Measurements from ENCODE around the gene PCDHGC5. TPM values are rescaled to one million over a fixed set of nuclear protein-coding genes. Genes with fewer than 3 reads are reported as not detected.
A peak's percentile ranks its signal among the peaks of the same experiment; 100 is the strongest.

Gene PCDHGC5
- total RNA-seq, 1 donor = 3.6 TPM

- no peaks in the 10 kb centered on the region for H4K20me1 ChIP-seq (ENCODE audit: insufficient read depth, low read length)
- peak overlapping the region; percentile 65 for H3K4me2 ChIP-seq (ENCODE audit: insufficient read depth, low read length)
- peaks cover 26% of the 10 kb centered on the region for H3K36me3 ChIP-seq (ENCODE audit: insufficient read depth, low read length)
- H3K27ac ChIP-seq (ENCODE audit: low read depth, low read length) = peak overlapping the region; percentile 91
- H3K4me1 ChIP-seq (ENCODE audit: insufficient read depth, low read length) = peaks cover 70% of the 10 kb centered on the region
- no peak overlapping the region for H2AFZ ChIP-seq (ENCODE audit: low read length)
- peaks cover 7% of the 10 kb centered on the region for H3K79me2 ChIP-seq (ENCODE audit: insufficient read depth, low read length)
- no peaks in the 10 kb centered on the region for H3K9me3 ChIP-seq (ENCODE audit: low read depth, low read length)
- peak overlapping the region; percentile 5 for H3K4me3 ChIP-seq (ENCODE audit: insufficient read depth, low read length)
- peak; percentile 92 for DNase-seq (ENCODE audit: insufficient read length, low spot score, missing footprints)
- H3K27me3 ChIP-seq (ENCODE audit: insufficient read depth, low read length) = no peaks in the 10 kb centered on the region
- TF ChIP-seq, protein P1, sequence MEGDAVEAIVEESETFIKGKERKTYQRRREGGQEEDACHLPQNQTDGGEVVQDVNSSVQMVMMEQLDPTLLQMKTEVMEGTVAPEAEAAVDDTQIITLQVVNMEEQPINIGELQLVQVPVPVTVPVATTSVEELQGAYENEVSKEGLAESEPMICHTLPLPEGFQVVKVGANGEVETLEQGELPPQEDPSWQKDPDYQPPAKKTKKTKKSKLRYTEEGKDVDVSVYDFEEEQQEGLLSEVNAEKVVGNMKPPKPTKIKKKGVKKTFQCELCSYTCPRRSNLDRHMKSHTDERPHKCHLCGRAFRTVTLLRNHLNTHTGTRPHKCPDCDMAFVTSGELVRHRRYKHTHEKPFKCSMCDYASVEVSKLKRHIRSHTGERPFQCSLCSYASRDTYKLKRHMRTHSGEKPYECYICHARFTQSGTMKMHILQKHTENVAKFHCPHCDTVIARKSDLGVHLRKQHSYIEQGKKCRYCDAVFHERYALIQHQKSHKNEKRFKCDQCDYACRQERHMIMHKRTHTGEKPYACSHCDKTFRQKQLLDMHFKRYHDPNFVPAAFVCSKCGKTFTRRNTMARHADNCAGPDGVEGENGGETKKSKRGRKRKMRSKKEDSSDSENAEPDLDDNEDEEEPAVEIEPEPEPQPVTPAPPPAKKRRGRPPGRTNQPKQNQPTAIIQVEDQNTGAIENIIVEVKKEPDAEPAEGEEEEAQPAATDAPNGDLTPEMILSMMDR (IDR thresholded peaks at IDR 0.05; ENCODE audit: extremely low read depth, low read depth, low read length) = no peak
Measured at GRCh38 chr5:141521244-141521781, 32.4 kb downstream of the PCDHGC5 start.

DNA sequence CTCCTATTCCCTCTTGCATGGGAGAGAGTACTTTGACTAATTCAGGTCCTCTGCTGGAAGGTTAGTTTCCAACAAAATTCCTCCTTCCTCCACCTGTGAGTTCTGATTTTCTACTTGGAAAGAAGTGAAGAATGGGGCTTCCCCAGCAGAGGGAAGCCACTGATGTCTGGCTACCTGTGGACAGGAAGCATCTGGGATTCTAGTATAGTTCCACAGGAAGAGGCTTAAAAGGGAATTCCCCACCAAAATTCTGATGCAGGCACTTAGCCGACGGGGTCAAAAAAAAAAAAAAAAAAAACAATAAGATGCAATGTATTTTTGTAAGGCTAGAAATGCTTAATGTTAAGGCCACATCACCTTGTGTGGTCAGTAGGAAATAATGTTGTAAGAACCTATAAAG lies 33.4 kb downstream of the PCDHGC5 start:
- H3K36me3 ChIP-seq (ENCODE audit: insufficient read depth, low read length) = peaks cover 30% of the 10 kb centered on the region

GRCh38 chr5:141523991-141524390 lies 35.1 kb downstream of the PCDHGC5 start:
- Histone ChIP-seq H4K20me1 (ENCODE audit: insufficient read depth, low read length) (no peaks in the 10 kb centered on the region), H3K36me3 (ENCODE audit: insufficient read depth, low read length) (peaks cover 40% of the 10 kb centered on the region), H3K27me3 (ENCODE audit: insufficient read depth, low read length) (no peaks in the 10 kb centered on the region), H3K4me2 (ENCODE audit: insufficient read depth, low read length) (peak overlapping the region; percentile 66), H3K79me2 (ENCODE audit: insufficient read depth, low read length) (peaks cover 7% of the 10 kb centered on the region), H3K9me3 (ENCODE audit: low read depth, low read length) (no peaks in the 10 kb centered on the region), H3K4me1 (ENCODE audit: insufficient read depth, low read length) (peaks cover 61% of the 10 kb centered on the region), H3K27ac (ENCODE audit: low read depth, low read length) (peak overlapping the region; percentile 70), H2AFZ (ENCODE audit: low read length) (no peak overlapping the region), H3K4me3 (ENCODE audit: insufficient read depth, low read length) (no peak overlapping the region)
- TF ChIP-seq, protein P1 (IDR thresholded peaks at IDR 0.05; ENCODE audit: extremely low read depth, low read depth, low read length) = no peak
- DNase-seq (ENCODE audit: insufficient read length, low spot score, missing footprints) = no peak

More for the DNA sequence above, 33.4 kb downstream of the PCDHGC5 start:
- Histone ChIP-seq H2AFZ (ENCODE audit: low read length) (no peak overlapping the region), H3K79me2 (ENCODE audit: insufficient read depth, low read length) (peaks cover 7% of the 10 kb centered on the region), H3K4me3 (ENCODE audit: insufficient read depth, low read length) (no peak overlapping the region), H4K20me1 (ENCODE audit: insufficient read depth, low read length) (no peaks in the 10 kb centered on the region), H3K4me2 (ENCODE audit: insufficient read depth, low read length) (no peak overlapping the region), H3K9me3 (ENCODE audit: low read depth, low read length) (no peaks in the 10 kb centered on the region), H3K27me3 (ENCODE audit: insufficient read depth, low read length) (no peaks in the 10 kb centered on the region), H3K4me1 (ENCODE audit: insufficient read depth, low read length) (peaks cover 61% of the 10 kb centered on the region), H3K27ac (ENCODE audit: low read depth, low read length) (peak overlapping the region; percentile 91)
- TF ChIP-seq, protein P1 (IDR thresholded peaks at IDR 0.05; ENCODE audit: extremely low read depth, low read depth, low read length) = no peak
- DNase-seq (ENCODE audit: insufficient read length, low spot score, missing footprints) = no peak

DNA sequence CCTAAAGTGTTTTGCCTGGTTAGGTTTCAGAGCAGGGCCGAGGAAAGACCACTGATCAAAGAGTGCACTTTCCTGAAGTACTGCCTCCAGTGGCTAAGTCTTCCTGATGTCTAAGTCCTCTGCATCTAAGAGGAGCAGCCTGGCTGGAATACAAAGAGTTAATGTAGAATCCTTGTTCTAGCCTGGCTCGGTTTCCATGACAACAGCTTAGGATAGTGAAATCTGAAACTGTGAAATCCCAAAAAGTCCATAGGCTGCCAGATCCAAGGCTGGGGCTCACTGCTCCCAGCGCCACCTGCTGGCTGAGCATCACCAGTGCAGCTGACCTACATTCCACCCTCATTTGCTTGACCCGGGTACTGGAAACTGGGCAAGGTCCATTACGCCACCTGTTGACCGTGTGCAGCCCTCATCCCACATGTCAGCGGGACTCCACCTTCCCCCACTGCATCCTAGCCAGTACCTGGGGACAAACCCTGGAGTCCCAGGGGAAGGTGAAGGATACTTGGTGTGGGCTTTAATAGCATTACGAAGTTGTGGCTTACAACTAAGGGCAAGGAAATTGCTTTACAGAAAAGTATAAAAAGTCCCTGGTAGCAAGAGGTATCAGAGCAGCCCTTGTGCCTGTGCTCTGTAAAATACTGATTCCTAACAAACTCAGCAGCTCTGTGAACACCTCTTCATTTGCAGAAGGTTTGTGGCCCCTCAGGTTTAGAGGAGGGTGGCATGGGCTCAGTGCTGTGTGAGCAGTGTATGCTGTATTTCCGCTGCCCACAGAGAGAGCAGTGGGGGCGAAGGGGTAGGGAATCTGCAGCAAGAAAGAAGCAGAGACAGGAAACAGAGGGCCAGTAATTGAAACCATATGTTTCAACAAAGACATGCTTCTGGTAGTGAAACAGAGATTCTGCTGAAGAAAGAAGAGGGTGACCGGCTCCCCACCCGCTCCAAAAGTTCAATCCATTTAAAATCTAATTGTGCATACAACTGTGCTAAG lies 36.0 kb downstream of the PCDHGC5 start:
- H3K4me1 ChIP-seq (ENCODE audit: insufficient read depth, low read length) = peaks cover 69% of the 10 kb centered on the region
- TF ChIP-seq, protein P1 (IDR thresholded peaks at IDR 0.05; ENCODE audit: extremely low read depth, low read depth, low read length) = peak; percentile 100
- H3K27ac ChIP-seq (ENCODE audit: low read depth, low read length) = peak overlapping the region; percentile 70
- H3K4me2 ChIP-seq (ENCODE audit: insufficient read depth, low read length) = peak overlapping the region; percentile 66
- H2AFZ ChIP-seq (ENCODE audit: low read length) = peak overlapping the region; percentile 23
- H3K4me3 ChIP-seq (ENCODE audit: insufficient read depth, low read length) = peak overlapping the region; percentile 18
- H3K79me2 ChIP-seq (ENCODE audit: insufficient read depth, low read length) = peaks cover 7% of the 10 kb centered on the region
- H3K9me3 ChIP-seq (ENCODE audit: low read depth, low read length) = no peaks in the 10 kb centered on the region
- peak; percentile 90 for DNase-seq (ENCODE audit: insufficient read length, low spot score, missing footprints)
- H4K20me1 ChIP-seq (ENCODE audit: insufficient read depth, low read length) = no peaks in the 10 kb centered on the region
- no peaks in the 10 kb centered on the region for H3K27me3 ChIP-seq (ENCODE audit: insufficient read depth, low read length)
- peaks cover 32% of the 10 kb centered on the region for H3K36me3 ChIP-seq (ENCODE audit: insufficient read depth, low read length)
